Daoy (cell line): Measurements from ENCODE around the gene CEP20. TPM values are rescaled to one million over a fixed set of nuclear protein-coding genes. Genes with fewer than 3 reads are reported as not detected.
A peak's percentile ranks its signal among the peaks of the same experiment; 100 is the strongest.
"Not testable (repeated sequence)": the region's sequence is repeated elsewhere in the genome, so short reads cannot be mapped to it uniquely, and the experiment has no call there.

Experiments used
- DNase-seq: peaks from one replicate; pipeline ENCODE4 v3.0.0-alpha.2; 2015; ENCODE audit warnings: low read depth
- total RNA-seq: library from RNA; depleted of rRNA; stranded (reverse); fragments of >200 nt; shearing (Covaris generic); gene quantifications from 2 replicates; pipeline ENCODE4 v1.2.3, GENCODE V29; 2014

CEP20 gene
- total RNA-seq, 1 experiment from 2014 or later: 87.0 TPM

DNA sequence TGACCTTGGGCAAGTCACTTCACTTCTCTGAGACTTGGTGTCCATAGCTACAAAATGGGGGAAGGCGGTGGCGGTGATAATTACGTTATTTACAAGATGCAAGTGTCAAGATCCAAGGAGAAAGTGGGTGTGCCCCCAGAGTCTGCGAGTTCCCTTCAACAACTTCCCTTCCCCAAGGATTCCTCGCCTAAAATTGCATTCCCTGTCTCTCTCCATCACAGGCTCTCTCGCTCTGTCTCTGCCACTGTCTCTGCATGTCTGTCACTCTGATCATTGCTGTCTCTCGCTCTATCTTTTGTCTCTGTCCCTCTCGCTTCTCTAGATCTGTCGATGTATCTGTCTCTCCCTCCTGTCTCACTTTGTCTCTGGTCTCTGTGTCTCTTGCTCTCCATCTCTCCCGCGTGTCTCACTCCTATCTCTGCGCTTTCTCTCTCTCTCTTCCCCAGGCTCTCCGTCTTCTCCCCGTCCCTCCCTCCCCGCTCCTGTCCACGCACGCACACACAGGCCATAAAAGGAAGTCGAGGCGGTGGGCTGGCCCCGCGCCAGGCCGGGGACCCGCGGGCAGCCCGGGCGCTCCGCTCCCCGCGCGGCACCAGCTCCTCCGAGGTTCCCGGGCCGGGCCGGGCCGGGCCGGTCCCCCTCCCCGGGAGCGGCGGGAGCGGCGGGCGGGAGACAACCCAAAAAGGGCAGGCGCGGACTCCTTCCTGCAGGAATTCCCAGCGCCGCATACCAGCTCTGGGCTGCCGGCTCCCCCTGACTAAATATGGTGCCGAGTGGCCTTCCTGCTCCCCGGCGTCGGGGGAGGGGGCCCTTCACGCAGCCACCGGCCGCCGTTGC, 30.5 kb downstream of the CEP20 start:
- peak; percentile 13 for DNase-seq

DNA sequence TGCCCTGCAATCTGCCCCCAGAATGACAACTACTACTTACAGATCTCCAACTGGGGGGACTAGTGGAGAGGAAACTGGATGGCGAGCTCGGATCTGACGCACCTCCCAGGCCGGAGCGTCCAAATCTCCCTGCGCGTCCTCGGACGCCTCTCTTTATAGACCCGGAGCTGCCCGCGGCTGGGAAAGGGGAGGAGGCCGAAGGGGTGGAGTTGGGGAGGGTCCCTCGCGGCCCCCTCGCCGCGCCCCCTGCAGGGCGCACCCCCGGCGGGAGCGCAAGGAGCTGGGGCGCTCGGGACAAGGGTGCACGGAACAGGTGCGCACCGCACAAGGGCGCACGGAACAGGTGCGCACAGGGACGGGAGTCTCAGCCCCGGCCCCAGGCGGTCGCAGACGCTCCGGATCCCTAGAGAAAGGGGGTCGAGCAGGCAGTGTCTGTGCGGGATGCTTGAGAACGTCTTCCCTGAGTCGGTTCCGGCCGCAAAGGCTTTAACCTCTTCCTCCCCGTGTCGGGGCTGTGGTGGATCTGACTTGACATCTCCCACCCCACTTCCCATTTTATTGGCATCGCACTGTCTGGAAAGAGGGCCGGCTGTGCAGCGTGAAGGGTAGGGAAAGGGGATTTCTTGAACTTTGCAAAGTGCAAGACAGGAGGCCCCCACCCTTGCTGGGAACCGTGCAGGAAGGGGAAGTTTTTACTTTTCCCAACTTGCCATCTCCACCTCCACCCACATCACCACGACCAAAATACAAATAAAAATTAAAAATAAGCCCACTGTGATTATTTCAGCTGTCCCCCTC, 31.3 kb downstream of the CEP20 start, which contains the start of gene MYH11:
MYH11 (minus strand) TSS at position 128 of the 798 bp plus-strand sequence. CDS start 18,776 bp downstream, outside the sequence.
- no peak for DNase-seq

DNA sequence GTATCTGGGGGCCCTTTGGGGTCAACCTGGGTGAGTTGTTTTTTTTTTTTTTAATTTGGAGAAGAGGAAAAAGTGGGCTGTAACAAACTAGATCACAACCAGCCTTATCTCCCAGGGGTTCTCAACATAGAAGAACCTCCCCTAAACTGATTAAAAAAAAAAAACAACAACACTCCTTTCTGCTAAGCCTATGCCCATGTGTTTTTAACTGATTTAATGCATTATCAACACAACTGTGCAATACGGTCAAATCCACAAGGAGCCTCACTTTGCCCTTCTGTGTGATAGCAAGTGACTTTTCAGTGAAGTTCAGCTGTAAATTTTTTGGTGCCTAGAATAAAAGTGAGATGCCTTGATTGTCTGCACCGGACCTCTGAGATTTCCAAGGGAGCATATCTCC, 32.2 kb downstream of the CEP20 start:
- DNase-seq: no peak

DNA sequence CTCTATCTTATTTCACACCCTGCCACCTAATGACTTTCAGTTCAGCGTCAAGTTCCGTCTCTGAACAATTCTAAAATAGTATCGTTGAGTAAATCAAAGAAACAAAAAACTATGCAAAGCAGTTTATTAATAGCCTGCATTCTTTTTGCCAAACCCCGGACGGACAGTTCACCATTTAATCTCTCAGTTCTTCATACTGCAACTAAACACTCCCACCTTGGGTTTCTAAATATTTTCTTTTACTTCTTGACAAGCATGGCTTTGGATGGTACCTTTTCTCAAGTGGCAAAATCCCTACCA, 32.7 kb downstream of the CEP20 start:
- DNase-seq: no peak

GRCh38 chr16:15854906-15855703, 33.3 kb downstream of the CEP20 start:
- no peak for DNase-seq

GRCh38 chr16:15854061-15854460, 34.3 kb downstream of the CEP20 start:
- no peak for DNase-seq

DNA sequence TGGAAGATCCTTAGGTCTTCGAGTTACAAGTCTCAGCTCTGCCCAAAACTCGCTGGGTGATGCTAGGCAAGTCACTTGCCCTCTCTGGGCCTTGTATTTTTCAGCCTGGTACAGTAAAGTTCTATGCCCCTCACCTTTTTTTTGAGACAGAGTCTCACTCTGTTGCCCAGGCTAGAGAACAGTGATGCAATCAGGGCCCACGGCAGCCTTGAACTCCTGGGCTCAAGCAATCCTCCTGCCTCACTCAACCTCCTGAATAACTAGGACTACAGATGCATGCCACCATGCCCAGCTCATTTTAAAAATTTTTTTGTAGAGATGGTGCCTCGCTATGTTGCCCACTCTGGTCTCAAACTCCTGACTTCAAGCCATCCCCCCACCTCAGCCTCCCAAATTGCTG, 35.4 kb downstream of the CEP20 start:
- no peak for DNase-seq

DNA sequence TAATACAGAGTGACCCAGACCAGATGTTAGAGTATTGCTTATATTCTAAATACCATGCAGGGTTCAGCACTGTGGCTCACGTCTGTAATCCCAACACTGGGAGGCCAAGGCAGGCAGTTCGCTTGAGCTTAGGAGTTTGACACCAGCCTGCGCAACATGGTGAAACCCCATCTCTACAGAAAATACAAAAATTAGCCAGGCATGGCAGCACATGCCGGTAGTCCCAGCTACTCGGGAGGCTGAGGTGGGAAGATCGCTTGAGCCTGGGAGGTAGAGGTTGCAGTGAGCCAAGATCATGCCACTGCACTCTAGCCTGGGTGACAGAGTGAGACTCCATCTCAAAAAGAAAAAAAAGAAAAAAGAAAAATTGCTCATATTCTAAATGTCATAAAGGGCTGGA, 37.8 kb downstream of the CEP20 start:
- DNase-seq: not testable (repeated sequence)

GRCh38 chr16:15849209-15849981, 39.0 kb downstream of the CEP20 start:
- no peak for DNase-seq

DNA sequence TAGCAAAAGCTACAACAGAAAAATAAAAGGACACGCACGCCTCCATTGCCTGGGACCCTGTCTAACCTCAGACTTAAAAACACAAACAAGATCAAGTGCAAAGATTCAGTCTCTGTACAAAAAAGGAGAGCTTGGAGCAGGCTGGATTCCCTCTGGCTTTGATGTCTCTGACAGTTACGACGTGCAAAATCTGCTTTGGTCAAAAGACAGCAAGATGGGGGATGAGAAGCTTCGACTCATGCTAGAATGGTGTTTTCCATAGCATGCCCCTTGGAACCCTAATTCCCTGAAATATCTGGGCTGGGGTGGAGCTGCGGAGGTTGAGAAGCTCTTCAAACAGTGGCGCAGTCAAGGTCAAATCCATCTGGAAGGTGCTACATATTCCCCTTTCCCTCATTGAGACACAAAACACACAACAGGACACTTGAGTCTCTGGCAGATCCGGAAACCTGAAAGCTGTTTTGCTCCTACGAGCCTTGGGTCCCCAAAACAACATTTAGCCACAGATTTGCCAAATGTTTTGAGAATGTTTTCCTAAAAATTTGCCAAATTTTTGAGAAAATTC, 40.7 kb downstream of the CEP20 start:
- no peak for DNase-seq

DNA sequence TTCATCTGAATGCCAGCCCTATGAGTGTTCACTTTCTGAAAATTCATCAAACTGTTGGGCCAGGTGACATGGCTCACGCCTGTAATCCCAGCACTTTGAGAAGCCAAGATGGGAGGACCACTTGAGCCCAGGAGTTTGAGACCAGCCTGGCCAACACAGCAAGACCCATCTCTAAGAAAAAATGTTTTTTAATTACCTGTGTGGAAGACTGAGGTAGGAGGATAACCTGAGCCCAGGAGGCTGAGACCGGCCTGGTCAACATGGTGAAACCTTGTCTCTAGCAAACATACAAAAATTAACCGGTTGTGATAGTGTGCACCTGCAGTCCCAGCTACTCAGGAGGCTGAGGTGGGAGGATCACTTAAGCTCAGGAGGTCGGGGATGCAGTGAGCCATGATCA, 41.9 kb downstream of the CEP20 start:
- DNase-seq: no peak

DNA sequence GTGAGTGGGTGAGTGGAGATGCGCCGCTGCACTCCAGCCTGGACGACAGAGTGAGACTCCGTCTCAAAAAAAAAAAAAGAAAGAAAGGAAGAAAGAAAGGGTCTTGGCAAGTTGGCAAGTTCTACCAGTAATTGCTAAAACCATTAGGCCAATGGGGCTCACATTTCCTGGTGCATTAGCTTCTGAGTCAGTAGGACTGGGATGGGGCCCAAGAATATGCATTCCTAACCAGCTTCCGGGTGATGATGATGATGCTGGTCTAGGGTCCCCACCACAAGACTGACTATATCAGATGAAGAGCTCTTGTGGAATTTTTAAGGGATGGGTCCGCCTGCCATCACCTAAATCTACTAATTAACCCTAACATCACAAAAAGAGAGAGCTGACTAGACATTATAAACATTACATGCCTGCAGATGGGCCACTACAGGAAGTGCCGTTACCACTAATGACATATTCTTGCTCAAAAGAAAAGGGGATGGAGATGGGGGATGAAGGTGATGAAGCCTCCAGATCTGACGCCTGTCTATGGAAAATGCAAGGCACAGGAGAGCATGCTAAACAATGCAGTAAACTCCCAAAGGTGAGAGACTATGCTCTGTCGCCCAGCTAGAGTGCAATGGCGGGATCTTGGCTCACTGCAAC, 44.6 kb downstream of the CEP20 start:
- no peak for DNase-seq

DNA sequence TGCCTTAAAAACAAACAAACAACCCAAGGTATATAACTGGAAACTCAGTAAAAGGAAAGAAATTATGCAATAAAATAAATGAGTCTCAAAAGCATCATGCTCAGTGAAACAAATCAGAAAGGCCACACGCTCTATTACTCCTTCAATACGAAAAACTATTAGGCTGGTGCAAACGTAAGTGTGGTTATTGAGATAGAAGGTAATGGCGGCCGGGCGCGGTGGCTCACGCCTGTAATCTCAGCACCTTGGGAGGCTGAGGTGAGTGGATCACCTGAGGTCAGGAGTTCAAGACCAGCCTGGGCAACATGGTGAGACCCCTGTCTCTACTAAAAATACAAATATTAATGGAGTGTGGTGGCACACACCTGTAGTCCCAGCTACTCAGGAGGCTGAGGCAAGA, 49.2 kb downstream of the CEP20 start:
- DNase-seq: not testable (repeated sequence)

GRCh38 chr16:15837761-15838160, 50.6 kb downstream of the CEP20 start:
- DNase-seq: no peak

- no peak for DNase-seq
Observed at GRCh38 chr16:15836965-15837611, 51.3 kb downstream of the CEP20 start.

- DNase-seq: no peak
Observed at GRCh38 chr16:15836074-15836473, 52.3 kb downstream of the CEP20 start.

- no peak for DNase-seq
Observed at GRCh38 chr16:15835136-15835878, 53.1 kb downstream of the CEP20 start.

DNA sequence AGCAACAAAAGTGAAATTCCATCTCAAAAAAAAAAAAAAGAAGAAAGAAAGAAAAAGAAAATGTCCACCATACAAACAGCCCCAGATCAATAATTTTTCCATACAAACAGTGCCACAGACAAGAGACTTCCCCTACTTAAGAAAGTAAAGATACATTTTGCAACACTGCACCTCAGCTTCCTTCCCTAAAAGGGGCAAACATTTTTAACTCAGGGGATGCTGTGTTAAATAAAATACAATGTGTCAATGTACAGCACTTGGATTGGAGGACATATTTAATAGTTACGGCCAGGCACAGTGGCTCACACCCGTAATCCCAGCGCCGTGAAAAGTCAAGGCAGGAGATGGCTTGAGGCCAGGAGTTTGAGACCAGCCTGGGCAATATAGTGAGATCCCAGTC, 53.9 kb downstream of the CEP20 start:
- no peak for DNase-seq

DNA sequence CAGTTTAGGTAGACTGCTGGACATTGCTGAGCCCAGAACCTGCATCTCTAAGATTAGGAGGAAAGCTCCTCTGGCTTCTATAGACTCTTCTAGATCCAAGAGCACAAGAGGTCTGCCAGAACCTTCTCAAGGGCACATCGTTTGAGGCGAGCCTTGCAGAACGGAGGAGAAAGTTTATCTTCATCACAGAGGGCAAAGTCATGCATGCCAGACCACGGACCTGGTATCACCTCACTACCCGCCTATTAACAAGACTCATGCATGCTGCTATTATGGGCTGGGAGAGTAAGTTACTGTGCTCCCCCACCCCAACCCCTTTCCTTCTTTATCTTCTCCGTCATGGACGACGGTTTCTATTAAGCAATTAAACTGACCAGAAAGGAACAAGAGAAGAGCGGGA, 54.9 kb downstream of the CEP20 start:
- no peak for DNase-seq
